Thoracic aorta (tissue), 2 donors: ENCODE measurements around the gene MACROD1. TPM values are rescaled to one million over a fixed set of nuclear protein-coding genes. Genes with fewer than 3 reads are reported as not detected.

Experiments used
- ATAC-seq: fragments of 150-250 bp; one replicate; pipeline ENCODE4 v1.8.0; 2017; ENCODE audit warnings: low read depth; ENCODE audit not compliant: insufficient number of reproducible peaks, low FRiP score
- DNase-seq: peaks from one replicate; pipeline ENCODE4 v3.0.0-alpha.2; 2020; ENCODE audit warnings: low spot score
- H3K27ac ChIP-seq, 2 donors: fragments of 200-600 bp; sonication (generic); 1 replicate in 1 of 2; 2 replicates in 1 of 2; pipeline ENCODE4 v1.5.1; 2016; ENCODE audit warnings: mild to moderate bottlenecking in 2 of 2, moderate library complexity in 2 of 2
- H3K27me3 ChIP-seq: fragments of 200-600 bp; sonication (generic); replicated peaks from 2 replicates; pipeline ENCODE4 v1.6.0; 2016; ENCODE audit warnings: mild to moderate bottlenecking; ENCODE audit not compliant: insufficient read depth
- H3K36me3 ChIP-seq: fragments of 200-600 bp; sonication (generic); one replicate; pipeline ENCODE4 v1.5.1; 2016
- H3K4me1 ChIP-seq, 2 donors: fragments of 200-600 bp; sonication (generic); 1 replicate in 1 of 2; 2 replicates in 1 of 2; pipeline versions ENCODE4 v1.5.1 to v1.6.0; 2016; ENCODE audit warnings: low read depth in 2 of 2, mild to moderate bottlenecking in 1 of 2; ENCODE audit not compliant: control insufficient read depth in 1 of 2
- H3K4me3 ChIP-seq: fragments of 200-600 bp; sonication (generic); 2 replicates; pipeline ENCODE4 v1.5.1; 2016; ENCODE audit warnings: mild to moderate bottlenecking
- H3K9me3 ChIP-seq: fragments of 200-600 bp; sonication (generic); 2 replicates; pipeline ENCODE4 v1.5.1; 2016
- total RNA-seq, 2 donors: library from RNA; depleted of rRNA; stranded (reverse); fragments of >200 nt; gene quantifications; one replicate each; pipeline versions ENCODE4 v1.1.0 to v1.2.3, GENCODE V29; 2016
- TF ChIP-seq, protein P1 (sequence below): fragments of 200-600 bp; sonication (generic); IDR thresholded peaks from one replicate; pipeline ENCODE4 v1.5.1; 2019; ENCODE audit warnings: antibody characterized with exemption

The MACROD1 gene
- total RNA-seq, 2 donors from 2014 or later, result 15.8 to 17.6 TPM

DNA sequence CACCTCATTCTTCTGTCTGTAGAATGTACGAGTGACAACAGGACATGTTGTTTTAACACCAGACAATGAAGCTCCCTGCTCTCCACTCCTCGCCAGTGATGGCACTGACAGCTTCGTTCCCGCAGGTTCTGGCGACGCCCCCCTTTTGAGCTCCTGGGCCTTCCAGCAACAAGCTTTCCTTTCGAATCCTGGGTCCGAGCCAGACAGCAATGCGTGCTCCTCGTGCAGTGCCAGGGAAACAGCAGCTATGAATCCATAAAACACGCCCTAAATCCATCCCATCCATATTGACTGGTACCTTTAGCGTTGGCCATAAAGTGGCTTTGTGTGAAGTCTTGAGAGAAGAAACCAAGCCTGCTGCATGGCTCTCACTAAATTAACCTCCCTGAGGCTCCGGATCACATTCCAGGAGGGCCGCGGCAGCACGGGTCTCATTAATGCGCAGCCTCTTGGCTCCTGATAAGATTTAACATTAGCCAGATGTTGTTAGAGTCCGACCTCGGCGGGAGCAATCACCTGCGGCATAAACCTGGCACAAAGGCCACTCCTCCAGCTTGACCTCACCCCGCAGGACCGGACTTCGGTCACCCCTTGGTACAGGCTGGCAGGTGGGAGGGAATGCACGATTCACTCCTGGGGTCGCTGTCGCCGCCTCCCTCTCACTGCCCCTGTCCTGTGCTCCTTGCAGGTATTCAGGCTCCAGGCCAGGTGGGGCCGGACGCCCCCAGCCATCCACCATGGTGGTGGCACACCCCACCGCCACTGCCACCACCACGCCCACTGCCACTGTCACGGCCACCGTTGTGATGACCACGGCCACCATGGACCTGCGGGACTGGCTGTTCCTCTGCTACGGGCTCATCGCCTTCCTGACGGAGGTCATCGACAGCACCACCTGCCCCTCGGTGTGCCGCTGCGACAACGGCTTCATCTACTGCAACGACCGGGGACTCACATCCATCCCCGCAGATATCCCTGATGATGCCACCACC, 50.1 kb downstream of the MACROD1 start:
- Histone ChIP-seq H3K9me3 (no peaks in the 10 kb centered on the region), H3K27ac (no peak overlapping the region), H3K36me3 (no peaks in the 10 kb centered on the region), H3K4me3 (no peak overlapping the region), H3K4me1 (no peaks in the 10 kb centered on the region), H3K27me3 (no peaks in the 10 kb centered on the region)
- TF ChIP-seq, protein P1, sequence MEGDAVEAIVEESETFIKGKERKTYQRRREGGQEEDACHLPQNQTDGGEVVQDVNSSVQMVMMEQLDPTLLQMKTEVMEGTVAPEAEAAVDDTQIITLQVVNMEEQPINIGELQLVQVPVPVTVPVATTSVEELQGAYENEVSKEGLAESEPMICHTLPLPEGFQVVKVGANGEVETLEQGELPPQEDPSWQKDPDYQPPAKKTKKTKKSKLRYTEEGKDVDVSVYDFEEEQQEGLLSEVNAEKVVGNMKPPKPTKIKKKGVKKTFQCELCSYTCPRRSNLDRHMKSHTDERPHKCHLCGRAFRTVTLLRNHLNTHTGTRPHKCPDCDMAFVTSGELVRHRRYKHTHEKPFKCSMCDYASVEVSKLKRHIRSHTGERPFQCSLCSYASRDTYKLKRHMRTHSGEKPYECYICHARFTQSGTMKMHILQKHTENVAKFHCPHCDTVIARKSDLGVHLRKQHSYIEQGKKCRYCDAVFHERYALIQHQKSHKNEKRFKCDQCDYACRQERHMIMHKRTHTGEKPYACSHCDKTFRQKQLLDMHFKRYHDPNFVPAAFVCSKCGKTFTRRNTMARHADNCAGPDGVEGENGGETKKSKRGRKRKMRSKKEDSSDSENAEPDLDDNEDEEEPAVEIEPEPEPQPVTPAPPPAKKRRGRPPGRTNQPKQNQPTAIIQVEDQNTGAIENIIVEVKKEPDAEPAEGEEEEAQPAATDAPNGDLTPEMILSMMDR, result no peak
- no peak for ATAC-seq
- no peak for DNase-seq

GRCh38 chr11:64114231-64114630, 51.7 kb downstream of the MACROD1 start:
- DNase-seq (no peak), ATAC-seq (no peak)
- TF ChIP-seq, protein P1, result no peak
- Histone ChIP-seq H3K4me3 (no peak overlapping the region), H3K9me3 (no peaks in the 10 kb centered on the region), H3K4me1 (no peaks in the 10 kb centered on the region), H3K27me3 (no peaks in the 10 kb centered on the region), H3K27ac (no peak overlapping the region), H3K36me3 (no peaks in the 10 kb centered on the region)

DNA sequence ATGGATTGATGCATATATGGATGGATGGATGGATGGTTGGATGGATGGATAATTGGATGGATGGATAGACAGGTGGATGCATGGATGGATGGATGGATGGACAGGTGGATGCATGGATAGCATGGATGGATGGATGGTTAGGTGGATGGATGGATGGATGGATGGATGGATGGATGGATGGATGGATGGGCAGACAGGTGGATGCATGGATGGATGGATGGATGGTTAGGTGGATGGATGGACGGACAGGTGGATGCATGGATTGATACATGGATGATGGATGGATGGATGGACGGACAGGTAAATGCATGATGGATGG, 52.5 kb downstream of the MACROD1 start:
- no peak for DNase-seq
- H3K27me3 ChIP-seq, result no peaks in the 10 kb centered on the region

DNA sequence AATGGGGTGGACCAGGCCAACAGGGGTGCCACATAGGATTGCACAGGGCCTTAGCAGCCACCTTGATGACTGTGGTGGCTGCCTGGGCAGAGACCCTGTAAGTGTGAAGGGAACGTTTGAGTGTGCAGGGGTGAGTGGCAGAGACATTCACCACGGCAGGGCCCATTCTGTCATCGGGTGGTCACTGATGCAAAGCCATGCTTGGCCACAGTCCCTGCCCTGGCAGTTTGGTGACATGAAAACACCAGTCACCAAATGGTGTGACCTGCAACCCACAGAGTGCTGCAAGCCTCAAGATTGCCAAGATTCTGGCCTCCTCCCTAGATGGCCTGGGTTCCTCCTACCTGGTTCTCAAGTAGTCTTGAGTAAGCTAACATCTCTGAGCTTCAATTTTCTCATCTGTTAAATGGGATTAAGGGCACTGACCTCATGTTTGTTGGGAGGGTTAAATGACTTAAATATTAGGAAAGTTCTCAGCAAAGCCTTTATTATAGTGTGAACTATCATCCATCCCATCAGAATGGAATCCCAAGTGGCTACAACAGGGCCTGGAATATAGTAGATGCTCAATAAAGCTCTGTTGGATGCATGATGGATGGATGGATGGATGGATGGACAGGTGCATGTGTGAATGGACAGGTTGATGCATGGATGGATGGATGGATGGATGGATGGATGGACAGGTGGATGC, 53.0 kb downstream of the MACROD1 start:
- H3K4me3 ChIP-seq, result no peak overlapping the region
- no peak overlapping the region for H3K27ac ChIP-seq
- TF ChIP-seq, protein P1, result no peak
- H3K9me3 ChIP-seq, result no peaks in the 10 kb centered on the region
- DNase-seq (no peak), ATAC-seq (no peak)
- no peaks in the 10 kb centered on the region for H3K4me1 ChIP-seq
- H3K36me3 ChIP-seq, result no peaks in the 10 kb centered on the region
- no peaks in the 10 kb centered on the region for H3K27me3 ChIP-seq

More for the DNA sequence above, 52.5 kb downstream of the MACROD1 start:
- Histone ChIP-seq H3K27ac (no peak overlapping the region), H3K4me1 (no peaks in the 10 kb centered on the region), H3K4me3 (no peak overlapping the region), H3K36me3 (no peaks in the 10 kb centered on the region), H3K9me3 (no peaks in the 10 kb centered on the region)
- TF ChIP-seq, protein P1, result no peak
- no peak for ATAC-seq
